ENCODE measurements around the gene OTUB1. TPM values are rescaled to one million over a fixed set of nuclear protein-coding genes. Genes with fewer than 3 reads are reported as not detected.

OTUB1 gene
- total and polyA plus RNA-seq, 2 donors from 2014 or later: 69.0 to 118 TPM

DNA sequence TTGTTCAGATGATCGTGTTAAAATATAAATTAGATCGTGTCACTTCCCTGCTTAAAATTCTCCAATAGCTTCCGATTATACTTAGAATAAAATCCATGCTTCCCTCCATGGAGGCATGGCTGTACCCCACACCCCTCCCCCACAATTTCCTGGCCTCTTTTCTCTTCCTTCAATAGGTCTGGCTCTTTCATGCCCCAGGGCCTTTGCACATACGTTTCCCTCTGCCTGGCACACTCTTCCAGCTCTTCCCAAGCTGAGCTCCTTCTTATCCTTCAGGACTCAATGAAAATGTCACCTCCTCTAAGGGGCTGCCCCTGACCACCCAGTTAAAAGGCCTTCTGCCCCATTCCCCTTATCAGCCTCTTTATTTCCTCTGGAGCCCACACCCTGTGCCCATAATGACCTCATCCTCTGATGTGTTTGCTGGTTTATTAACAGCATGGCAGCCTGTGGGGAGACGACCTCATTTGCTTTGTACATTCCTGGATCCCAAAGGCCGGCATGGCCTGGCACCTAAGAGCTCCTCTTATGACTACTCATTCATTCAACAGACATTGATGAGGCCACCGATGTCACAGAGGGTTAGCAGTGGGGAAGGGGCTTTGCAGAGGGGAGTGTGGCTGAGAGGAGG lies 40.5 kb downstream of the OTUB1 start:
- no peak for DNase-seq
- Histone ChIP-seq H3K9ac (ENCODE audit: low read length in 3 of 3) (no peak overlapping the region), H3K27me3 (ENCODE audit: control insufficient read depth, insufficient read depth, low read length) (no peaks in the 10 kb centered on the region), H3K4me3 (ENCODE audit: low read length in 3 of 3) (no peak overlapping the region), H3K27ac (ENCODE audit: low read depth in 2 of 2, low read length in 2 of 2) (no peak overlapping the region), H3K4me1 (ENCODE audit: control insufficient read depth in 2 of 3, insufficient read depth in 2 of 3, low read depth in 1 of 3, low read length in 3 of 3) (peaks cover 0 to 6% (median 0%) of the 10 kb centered on the region in 3 donors), H3K36me3 (ENCODE audit: control insufficient read depth in 2 of 3, insufficient read depth in 3 of 3, low read length in 3 of 3) (no peaks in the 10 kb centered on the region), H3K9me3 (ENCODE audit: control insufficient read depth in 2 of 3, insufficient read depth in 1 of 3, low read length in 3 of 3) (no peaks in the 10 kb centered on the region)
- intact Hi-C loops (cut with DNase I): no loop called here
- FAIRE-seq: no peak
- TF ChIP-seq, protein P1, sequence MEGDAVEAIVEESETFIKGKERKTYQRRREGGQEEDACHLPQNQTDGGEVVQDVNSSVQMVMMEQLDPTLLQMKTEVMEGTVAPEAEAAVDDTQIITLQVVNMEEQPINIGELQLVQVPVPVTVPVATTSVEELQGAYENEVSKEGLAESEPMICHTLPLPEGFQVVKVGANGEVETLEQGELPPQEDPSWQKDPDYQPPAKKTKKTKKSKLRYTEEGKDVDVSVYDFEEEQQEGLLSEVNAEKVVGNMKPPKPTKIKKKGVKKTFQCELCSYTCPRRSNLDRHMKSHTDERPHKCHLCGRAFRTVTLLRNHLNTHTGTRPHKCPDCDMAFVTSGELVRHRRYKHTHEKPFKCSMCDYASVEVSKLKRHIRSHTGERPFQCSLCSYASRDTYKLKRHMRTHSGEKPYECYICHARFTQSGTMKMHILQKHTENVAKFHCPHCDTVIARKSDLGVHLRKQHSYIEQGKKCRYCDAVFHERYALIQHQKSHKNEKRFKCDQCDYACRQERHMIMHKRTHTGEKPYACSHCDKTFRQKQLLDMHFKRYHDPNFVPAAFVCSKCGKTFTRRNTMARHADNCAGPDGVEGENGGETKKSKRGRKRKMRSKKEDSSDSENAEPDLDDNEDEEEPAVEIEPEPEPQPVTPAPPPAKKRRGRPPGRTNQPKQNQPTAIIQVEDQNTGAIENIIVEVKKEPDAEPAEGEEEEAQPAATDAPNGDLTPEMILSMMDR (IDR thresholded peaks at IDR 0.05; ENCODE audit: borderline replicate concordance, extremely low read depth, insufficient read depth): no peak

DNA sequence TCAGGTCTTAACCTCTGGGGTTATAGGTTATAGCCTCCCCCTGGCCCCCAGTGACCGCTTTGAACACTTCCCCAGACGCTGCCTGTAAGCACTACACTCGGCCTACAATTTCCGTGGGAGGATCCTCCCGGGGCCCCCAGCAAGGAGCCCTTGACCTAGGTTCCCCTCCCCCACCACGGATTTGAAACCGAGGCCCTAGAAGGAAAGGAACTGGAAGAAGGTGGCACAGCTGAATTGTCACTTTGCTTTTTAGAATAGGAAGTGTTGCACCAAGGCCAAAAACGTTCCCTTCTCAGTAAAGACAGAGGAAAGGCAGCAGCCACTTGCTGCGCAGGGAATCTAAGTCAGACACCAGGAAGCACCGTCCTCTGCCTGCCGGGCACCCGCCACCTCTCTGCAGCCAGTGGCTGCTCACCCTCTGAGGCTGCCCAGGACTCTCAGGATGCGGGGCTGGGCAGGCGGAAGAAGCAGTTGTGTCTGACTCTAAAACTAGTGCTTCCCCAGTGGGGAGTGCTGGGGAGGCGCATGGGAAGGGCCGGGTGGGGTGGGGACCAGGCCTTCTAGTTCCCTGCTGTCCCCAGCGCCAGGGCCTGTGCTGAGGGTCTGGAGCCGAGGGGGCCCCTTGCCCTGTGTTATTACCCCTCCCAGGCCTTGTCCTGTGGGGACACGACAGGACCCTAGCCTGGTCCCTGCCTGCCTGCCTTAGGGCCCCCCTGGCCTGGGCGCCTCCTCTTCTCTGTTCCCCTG lies 41.6 kb downstream of the OTUB1 start:
- FAIRE-seq: no peak
- H3K4me3 ChIP-seq (ENCODE audit: low read length in 3 of 3): no peak overlapping the region

DNA sequence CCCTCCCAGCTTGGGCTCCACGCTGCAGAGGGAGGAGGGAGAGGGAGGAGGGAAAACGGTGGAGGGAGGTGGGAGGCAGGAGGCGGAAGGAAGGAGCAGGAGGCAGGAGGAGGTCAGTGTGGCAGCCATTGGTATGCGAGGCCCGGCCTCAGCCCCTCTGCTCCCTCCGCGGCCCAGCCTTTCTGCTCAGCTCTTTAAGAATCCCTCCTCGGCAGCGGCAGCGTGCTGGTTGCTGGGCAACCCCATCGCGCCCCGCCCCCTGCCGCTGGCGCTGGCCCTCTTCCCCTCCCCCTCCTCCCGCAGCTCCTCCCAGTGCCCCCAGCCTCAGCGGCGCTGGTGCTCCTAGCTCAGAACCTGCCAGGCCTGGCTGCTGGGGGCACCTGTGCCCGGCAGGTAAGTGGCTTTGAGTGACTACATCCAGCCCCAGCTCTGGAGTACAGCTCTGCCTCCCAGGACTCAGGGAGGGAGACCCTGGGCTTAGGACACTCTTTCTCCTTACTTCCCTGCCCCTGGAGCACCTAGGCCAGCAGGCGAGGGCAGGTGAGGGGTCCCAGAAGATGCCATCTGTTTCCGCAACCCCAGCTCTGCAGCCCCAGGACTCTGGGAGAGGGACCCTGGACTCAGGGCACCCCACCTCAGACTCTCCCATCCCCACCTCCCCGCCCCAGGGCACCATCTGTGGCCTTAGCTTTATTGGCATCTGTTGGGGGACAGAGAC lies 42.3 kb downstream of the OTUB1 start:
- DNase-seq (peak in 4 of 5 donors; percentile 88 to 93 (median 92)), FAIRE-seq (no peak)
- no peak overlapping the region for H3K4me3 ChIP-seq (ENCODE audit: low read length in 3 of 3)
- H3K9ac ChIP-seq (ENCODE audit: low read length in 3 of 3): no peak overlapping the region
- TF ChIP-seq, protein P1 (IDR thresholded peaks at IDR 0.05; ENCODE audit: borderline replicate concordance, extremely low read depth, insufficient read depth): no peak
- H3K27me3 ChIP-seq (ENCODE audit: control insufficient read depth, insufficient read depth, low read length): no peaks in the 10 kb centered on the region
- no peaks in the 10 kb centered on the region for H3K36me3 ChIP-seq (ENCODE audit: control insufficient read depth in 2 of 3, insufficient read depth in 3 of 3, low read length in 3 of 3)
- H3K9me3 ChIP-seq (ENCODE audit: control insufficient read depth in 2 of 3, insufficient read depth in 1 of 3, low read length in 3 of 3): no peaks in the 10 kb centered on the region
- intact Hi-C loops (cut with DNase I): no loop called here
- no peak overlapping the region for H3K27ac ChIP-seq (ENCODE audit: low read depth in 2 of 2, low read length in 2 of 2)
- H3K4me1 ChIP-seq (ENCODE audit: control insufficient read depth in 2 of 3, insufficient read depth in 2 of 3, low read depth in 1 of 3, low read length in 3 of 3): peaks cover 0 to 11% (median 0%) of the 10 kb centered on the region in 3 donors

More for the DNA sequence above, 41.6 kb downstream of the OTUB1 start:
- Histone ChIP-seq H3K27ac (ENCODE audit: low read depth in 2 of 2, low read length in 2 of 2) (no peak overlapping the region), H3K27me3 (ENCODE audit: control insufficient read depth, insufficient read depth, low read length) (no peaks in the 10 kb centered on the region), H3K9me3 (ENCODE audit: control insufficient read depth in 2 of 3, insufficient read depth in 1 of 3, low read length in 3 of 3) (no peaks in the 10 kb centered on the region), H3K36me3 (ENCODE audit: control insufficient read depth in 2 of 3, insufficient read depth in 3 of 3, low read length in 3 of 3) (no peaks in the 10 kb centered on the region), H3K9ac (ENCODE audit: low read length in 3 of 3) (no peak overlapping the region), H3K4me1 (ENCODE audit: control insufficient read depth in 2 of 3, insufficient read depth in 2 of 3, low read depth in 1 of 3, low read length in 3 of 3) (peaks cover 0 to 9% (median 0%) of the 10 kb centered on the region in 3 donors)
- intact Hi-C loops (cut with DNase I): no loop called here
- DNase-seq: peak in 1 of 5 donors; percentile 53
- TF ChIP-seq, protein P1 (IDR thresholded peaks at IDR 0.05; ENCODE audit: borderline replicate concordance, extremely low read depth, insufficient read depth): no peak
